GM19452 (cell line): ENCODE data around the gene HMGB2.

Source experiments
- ATAC-seq: cut with Tn5 transposase; IDR thresholded peaks from one replicate; pipeline ENCODE4 v1.9.1; 2021; ENCODE audit not compliant: unreplicated experiment

Gene HMGB2

DNA sequence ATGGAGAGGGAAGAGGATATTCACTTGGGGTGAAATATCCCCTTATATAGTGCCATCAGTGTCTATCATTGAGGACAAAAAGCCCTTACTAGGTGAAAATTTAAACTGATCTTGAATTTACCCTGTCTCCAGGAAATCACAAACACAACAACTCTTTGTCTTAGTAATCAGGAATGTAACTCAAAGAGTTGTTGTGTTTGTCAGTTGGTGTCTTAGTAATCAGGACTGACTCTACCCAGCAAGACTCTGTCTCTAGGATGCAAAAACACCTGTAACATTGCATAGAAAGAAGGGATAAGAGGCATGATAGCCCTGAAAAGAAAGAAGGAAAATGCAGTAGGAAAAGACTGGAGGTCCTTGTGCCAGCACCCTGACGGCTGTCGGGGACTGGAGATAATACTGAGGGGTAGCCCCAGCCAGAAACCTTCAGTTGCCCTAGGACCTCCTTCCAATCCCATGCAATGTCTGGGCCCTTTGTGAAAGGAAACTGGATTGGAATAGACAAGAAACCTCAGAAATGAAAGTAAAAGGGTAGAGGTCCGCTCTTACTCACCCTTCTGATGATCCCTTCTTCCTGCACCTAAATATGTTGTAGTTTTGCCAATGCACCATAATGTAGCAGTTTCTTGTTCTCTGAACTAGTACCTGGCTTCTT lies 45.3 kb downstream of the HMGB2 start:
- ATAC-seq = no peak

DNA sequence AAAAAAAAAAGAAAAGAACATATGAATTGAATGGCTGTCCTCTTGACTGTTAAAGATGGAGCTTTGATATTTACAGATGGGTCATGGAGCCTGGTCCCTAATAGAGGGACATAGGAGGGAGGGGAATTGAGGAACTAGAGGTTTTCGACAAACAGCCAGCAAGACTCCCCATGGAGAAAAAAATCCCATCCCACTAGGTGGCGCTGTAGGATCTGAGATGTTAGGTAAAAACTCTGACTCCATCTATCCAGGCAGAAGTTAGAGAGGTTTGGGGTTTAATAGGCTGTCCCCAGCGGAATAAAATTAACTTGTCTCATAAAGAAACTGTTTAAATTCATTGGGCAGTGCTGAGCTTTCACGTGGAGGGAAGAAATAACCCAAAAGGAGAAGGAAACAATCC lies 45.9 kb downstream of the HMGB2 start:
- no peak for ATAC-seq

DNA sequence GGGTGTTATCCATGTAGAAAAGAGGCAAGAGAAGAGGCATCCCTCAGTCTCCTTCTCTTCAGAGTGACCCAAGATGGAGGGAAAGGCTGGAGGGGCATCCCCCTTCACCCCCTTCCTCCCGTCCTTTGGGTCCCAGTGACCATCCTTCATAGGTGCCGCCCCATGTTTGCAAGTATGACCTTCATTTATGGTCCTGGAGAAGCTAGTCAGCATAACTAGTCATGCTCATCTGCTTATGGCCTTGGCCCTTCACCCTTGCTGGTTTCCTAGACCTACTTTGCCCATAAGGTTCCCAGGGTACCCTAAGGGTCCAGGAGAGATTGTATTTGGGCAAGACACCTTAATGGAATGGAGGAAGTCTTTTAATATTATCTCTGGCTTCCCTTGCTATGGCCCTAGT lies 46.7 kb downstream of the HMGB2 start:
- ATAC-seq = no peak

DNA sequence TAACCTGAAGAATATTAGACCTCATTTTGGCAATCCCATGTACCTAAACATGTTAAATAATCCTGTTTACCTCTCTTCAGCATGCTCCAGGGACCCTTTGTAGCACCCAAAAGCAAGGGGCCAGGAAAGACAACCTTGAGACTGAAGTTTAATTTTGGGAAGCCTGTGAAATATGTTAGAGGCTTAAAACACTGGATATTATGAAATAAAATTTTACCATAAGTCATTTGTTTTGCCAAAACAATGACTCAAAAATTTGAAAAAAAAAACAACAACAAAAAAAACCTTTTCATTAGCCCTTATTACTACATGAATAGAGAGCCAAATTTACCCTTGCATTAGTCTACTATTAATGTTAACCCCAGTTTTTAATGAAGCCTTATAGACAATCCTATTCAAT lies 49.7 kb downstream of the HMGB2 start:
- no peak for ATAC-seq

DNA sequence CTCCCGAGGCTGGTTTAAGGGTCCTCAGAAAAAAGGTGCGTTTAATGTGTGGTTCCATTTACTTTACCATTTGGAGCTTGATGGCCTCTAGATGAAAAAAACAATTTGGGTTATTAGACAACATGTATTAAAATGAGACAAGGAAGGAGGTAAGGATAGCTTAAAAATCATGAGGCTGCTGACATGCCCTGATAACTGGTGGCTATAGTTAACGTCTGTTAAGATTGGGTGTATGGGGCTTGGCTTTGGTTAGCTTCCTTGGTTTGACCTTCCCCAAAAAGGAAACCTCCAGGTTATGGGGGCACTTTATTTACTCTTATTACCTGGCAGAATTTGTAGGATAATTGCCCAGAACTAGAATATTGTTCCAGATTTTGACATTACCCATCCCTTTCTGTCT lies 51.5 kb downstream of the HMGB2 start:
- ATAC-seq = no peak

DNA sequence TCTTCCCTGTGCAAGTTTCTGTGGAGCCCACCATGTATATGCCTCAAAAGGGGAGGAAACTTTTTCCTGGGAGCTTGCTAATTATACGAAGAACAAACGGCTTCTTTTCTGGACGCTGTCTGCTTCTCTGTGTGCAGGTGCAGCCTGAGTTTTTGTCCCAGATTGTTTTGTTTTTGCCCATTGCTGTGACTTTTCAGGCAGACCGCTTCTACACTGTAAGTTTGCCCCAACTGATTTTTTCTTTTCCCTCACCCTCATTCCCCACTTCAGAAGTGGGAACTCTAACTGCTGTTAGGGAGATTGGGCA lies 51.9 kb downstream of the HMGB2 start:
- no peak for ATAC-seq

DNA sequence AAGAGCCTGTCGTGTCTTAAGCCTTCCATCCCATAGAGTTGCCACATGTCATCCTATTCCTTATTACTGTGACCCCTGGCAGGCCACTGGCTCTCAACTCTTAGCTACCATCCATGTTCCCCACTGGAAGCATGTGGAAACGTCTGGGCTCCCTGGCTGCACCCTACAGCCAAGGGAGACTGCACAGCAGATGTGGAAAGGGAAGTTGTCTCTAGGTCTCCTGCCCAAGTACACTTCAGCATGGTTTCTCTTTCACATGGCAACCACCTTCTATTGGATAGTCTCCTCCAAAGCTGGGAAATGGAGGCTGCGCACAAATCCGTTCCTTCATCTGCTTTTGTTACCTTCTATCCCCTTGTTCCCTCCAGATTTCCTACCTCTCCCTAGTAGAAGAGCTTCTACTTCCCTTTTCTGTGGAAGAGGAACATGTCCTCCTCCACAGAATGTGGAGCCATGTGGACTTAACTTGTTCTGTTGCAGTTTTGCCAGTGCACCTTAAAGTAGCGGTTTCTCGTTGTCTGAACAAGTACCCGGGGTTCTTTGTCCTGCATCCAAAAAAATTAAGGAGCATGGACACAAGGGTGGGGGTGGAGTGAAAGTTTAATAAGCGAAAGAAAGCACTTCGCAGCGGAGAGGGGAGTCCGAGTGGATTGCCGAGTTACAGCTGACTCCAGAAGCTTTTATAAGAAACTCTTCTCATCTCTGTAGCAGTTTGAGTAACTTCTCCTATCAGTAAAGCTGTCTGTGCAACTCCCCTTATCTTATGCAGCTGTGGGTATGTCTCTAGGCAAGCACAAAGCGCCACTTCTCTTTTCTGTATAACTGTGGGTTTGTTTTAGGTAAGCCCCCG lies 52.5 kb downstream of the HMGB2 start:
- ATAC-seq = no peak
